ENCODE data around the gene ADAM11.

Gene ADAM11

GRCh38 chr17:44820631-44821212 is 61.9 kb downstream of the ADAM11 start (continued):
- TF ChIP-seq CTCF (tag by site-specific recombination; IDR thresholded peaks at IDR 0.05) (no peak), SCRT2 (tag by site-specific recombination; IDR thresholded peaks at IDR 0.05) (0 out of 2 replicates have a peak, but pooled peaks have one; percentile 48), ZNF785 (tag by site-specific recombination; IDR thresholded peaks at IDR 0.05) (no peak), ZNF513 (tag by site-specific recombination; IDR thresholded peaks at IDR 0.05) (peak; percentile 16; the same call in 1 of the 2 replicates), PATZ1 (tag by site-specific recombination; IDR thresholded peaks at IDR 0.05) (no peak), ZNF280D (tag by site-specific recombination; IDR thresholded peaks at IDR 0.05) (no peak), ZNF664 (tag by site-specific recombination; IDR thresholded peaks at IDR 0.05) (0 out of 2 replicates have a peak, but pooled peaks have one; percentile 45), ZNF239 (tag by site-specific recombination; IDR thresholded peaks at IDR 0.05) (no peak), ZNF776 (tag by site-specific recombination; IDR thresholded peaks at IDR 0.05; ENCODE audit: borderline replicate concordance) (no peak), ZNF169 (tag by site-specific recombination; IDR thresholded peaks at IDR 0.05) (no peak), ZSCAN16 (tag by site-specific recombination; IDR thresholded peaks at IDR 0.05) (no peak), ZNF302 (tag by site-specific recombination; IDR thresholded peaks at IDR 0.05; ENCODE audit: low read depth) (no peak), ZNF423 (tag by site-specific recombination; IDR thresholded peaks at IDR 0.05) (no peak), ZNF596 (tag by site-specific recombination; IDR thresholded peaks at IDR 0.05) (no peak), ZNF248 (tag by site-specific recombination; IDR thresholded peaks at IDR 0.05) (no peak), ZNF837 (tag by site-specific recombination; IDR thresholded peaks at IDR 0.05) (no peak), ZNF26 (tag by site-specific recombination; IDR thresholded peaks at IDR 0.05) (no peak), ZNF548 (tag by site-specific recombination; IDR thresholded peaks at IDR 0.05) (no peak)
- TF ChIP-seq, protein P1, sequence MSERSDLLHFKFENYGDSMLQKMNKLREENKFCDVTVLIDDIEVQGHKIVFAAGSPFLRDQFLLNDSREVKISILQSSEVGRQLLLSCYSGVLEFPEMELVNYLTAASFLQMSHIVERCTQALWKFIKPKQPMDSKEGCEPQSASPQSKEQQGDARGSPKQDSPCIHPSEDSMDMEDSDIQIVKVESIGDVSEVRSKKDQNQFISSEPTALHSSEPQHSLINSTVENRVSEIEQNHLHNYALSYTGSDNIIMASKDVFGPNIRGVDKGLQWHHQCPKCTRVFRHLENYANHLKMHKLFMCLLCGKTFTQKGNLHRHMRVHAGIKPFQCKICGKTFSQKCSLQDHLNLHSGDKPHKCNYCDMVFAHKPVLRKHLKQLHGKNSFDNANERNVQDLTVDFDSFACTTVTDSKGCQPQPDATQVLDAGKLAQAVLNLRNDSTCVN (tag by site-specific recombination; optimal IDR thresholded peaks at IDR 0.05) = no peak
- TF ChIP-seq, protein P2, sequence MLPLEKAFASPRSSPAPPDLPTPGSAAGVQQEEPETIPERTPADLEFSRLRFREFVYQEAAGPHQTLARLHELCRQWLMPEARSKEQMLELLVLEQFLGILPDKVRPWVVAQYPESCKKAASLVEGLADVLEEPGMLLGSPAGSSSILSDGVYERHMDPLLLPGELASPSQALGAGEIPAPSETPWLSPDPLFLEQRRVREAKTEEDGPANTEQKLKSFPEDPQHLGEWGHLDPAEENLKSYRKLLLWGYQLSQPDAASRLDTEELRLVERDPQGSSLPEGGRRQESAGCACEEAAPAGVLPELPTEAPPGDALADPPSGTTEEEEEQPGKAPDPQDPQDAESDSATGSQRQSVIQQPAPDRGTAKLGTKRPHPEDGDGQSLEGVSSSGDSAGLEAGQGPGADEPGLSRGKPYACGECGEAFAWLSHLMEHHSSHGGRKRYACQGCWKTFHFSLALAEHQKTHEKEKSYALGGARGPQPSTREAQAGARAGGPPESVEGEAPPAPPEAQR (tag by site-specific recombination; IDR thresholded peaks at IDR 0.05) = no peak
- TF ChIP-seq, protein P3, sequence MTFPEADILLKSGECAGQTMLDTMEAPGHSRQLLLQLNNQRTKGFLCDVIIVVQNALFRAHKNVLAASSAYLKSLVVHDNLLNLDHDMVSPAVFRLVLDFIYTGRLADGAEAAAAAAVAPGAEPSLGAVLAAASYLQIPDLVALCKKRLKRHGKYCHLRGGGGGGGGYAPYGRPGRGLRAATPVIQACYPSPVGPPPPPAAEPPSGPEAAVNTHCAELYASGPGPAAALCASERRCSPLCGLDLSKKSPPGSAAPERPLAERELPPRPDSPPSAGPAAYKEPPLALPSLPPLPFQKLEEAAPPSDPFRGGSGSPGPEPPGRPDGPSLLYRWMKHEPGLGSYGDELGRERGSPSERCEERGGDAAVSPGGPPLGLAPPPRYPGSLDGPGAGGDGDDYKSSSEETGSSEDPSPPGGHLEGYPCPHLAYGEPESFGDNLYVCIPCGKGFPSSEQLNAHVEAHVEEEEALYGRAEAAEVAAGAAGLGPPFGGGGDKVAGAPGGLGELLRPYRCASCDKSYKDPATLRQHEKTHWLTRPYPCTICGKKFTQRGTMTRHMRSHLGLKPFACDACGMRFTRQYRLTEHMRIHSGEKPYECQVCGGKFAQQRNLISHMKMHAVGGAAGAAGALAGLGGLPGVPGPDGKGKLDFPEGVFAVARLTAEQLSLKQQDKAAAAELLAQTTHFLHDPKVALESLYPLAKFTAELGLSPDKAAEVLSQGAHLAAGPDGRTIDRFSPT (tag by site-specific recombination; IDR thresholded peaks at IDR 0.05) = peak; percentile 96
